GM13976 (cell line): ENCODE measurements around the gene PTPRM.

ENCODE experiments used
- DNase-seq: peaks from one replicate; pipeline ENCODE4 v3.0.0; 2012; ENCODE audit warnings: low spot score
- CTCF ChIP-seq: IDR thresholded peaks from 2 replicates; pipeline ENCODE4 v1.5.1; 2012; ENCODE audit warnings: borderline replicate concordance, mild to moderate bottlenecking; ENCODE audit not compliant: insufficient read depth; ENCODE audit errors: extremely low read depth, missing control alignments, control extremely low read depth
- in situ Hi-C: fragments of 300-500 bp; cut with MboI; formaldehyde crosslinking; loops from one replicate; pipeline ENCODE4 v1.12.0; 2022; ENCODE audit warnings: low sequenced_read_pairs, mixed read lengths, inconsistent platforms; ENCODE audit not compliant: unreplicated experiment

PTPRM gene

DNA sequence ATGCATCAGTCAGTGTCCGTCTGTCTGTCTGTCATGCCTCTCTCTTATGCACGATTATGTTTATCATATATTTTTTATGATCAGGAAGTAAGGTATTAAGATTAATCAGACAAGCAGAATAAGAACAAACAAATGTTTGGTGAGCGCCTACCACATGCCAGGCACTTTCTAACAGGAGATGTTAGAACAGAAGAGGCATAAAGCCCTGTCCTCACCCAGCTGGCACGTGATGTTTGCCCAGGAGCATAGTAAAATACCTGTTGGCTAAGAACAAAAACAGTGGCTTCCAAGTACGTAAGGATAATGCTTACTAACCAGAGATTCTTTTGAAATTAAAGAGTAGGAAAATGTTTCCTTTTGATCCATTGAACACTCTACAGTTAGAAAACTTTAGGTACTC, 661.9 kb downstream of the PTPRM start:
- no peak for TF ChIP-seq CTCF
- DNase-seq = no peak
- in situ Hi-C loops = no loop called here

- in situ Hi-C loops = no loop called here
- no peak for DNase-seq
- TF ChIP-seq CTCF = no peak
Measured at GRCh38 chr18:8229787-8230186, 662.7 kb downstream of the PTPRM start.

DNA sequence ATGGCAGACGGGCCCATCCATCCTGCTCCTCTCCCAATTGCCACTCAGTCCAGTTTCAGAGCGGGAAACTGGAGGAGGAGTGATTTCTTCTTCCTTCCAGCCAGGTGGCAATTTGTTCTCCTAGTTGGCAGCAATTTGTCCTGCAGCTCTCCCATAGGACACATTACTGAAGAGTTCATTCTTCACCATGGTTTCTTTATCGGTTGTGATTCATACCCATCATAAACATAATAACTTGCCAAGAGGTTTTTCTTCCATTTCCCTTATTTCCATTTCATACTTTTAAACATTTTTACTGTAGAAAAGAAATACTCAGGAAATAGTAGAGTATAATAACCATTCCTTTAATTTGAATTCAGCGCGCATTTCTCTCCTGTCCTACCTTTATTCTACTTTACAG, 664.2 kb downstream of the PTPRM start:
- no peak for TF ChIP-seq CTCF

GRCh38 chr18:8232791-8233190, 665.7 kb downstream of the PTPRM start:
- TF ChIP-seq CTCF = no peak
- no peak for DNase-seq
- in situ Hi-C loops = no loop called here

More for the DNA sequence above, 664.2 kb downstream of the PTPRM start:
- in situ Hi-C loops = no loop called here
- no peak for DNase-seq

DNA sequence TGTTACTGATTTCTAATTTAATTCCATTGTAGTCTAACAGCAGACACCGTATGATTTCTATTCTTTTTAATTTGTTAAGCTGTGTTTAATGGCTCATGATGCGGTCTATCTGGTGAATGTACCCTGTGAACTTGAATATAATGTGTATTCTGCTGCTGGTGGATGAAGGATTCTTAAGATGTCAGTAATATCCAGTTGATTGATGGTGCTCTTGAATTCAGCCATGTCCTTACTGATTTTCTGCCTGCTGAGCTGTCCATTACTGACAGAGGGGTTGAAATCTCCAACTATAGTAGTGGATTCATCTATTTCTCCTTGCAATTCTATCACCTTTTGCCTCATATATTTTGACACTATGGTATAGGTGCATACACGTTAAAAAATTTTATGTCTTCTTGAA, 668.8 kb downstream of the PTPRM start:
- in situ Hi-C loops = no loop called here
- no peak for TF ChIP-seq CTCF
- DNase-seq = no peak

DNA sequence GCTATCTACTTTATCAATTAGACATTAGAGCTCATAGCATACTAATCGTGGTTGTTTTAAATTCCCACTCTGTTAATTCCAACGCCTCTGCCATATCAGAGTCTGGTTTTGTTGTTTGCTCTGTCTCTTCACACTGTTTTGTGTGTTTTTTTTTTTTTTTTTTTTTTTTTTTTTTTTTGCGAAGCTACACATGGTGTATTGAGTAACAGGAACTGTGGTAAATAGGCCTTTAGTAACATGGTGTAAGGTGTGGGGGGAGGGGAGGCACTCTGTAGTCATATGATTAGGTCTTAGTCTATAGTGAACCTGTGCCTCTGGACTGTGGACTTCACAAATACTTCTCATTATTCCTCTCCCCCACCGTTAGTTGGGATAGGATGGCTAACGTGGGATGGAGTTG, 671.4 kb downstream of the PTPRM start:
- no peak for DNase-seq
- TF ChIP-seq CTCF = no peak
- in situ Hi-C loops = no loop called here

GRCh38 chr18:8241731-8242130, 674.6 kb downstream of the PTPRM start:
- TF ChIP-seq CTCF = no peak
- in situ Hi-C loops = no loop called here
- DNase-seq = no peak
